Kidney (tissue), 14 donors: Measurements from ENCODE around the gene PEX19. TPM values are rescaled to one million over a fixed set of nuclear protein-coding genes. Genes with fewer than 3 reads are reported as not detected.

ENCODE experiments used
- DNase-seq, 5 donors: peaks; one replicate each; pipeline ENCODE4 v3.0.0-alpha.2; 2013 to 2020
- FAIRE-seq: peaks from 2 replicates; lab custom pipeline; 2012; peaks lifted over from hg19 to GRCh38; lab: Jason Lieb, UNC
- H3K27ac ChIP-seq, 2 donors: one replicate each; pipeline ENCODE4 v1.7.0; 2013; ENCODE audit warnings: low read depth in 2 of 2, low read length in 2 of 2, inconsistent platforms in 1 of 2
- H3K27me3 ChIP-seq: one replicate; pipeline ENCODE4 v1.7.1; 2013; ENCODE audit warnings: low read length, inconsistent platforms; ENCODE audit not compliant: control insufficient read depth, insufficient read depth
- H3K36me3 ChIP-seq, 3 donors: one replicate each; pipeline versions ENCODE4 v1.7.0 to v1.7.1; 2013; ENCODE audit warnings: low read length in 3 of 3, control low read depth in 1 of 3, inconsistent platforms in 1 of 3; ENCODE audit not compliant: insufficient read depth in 3 of 3, control insufficient read depth in 2 of 3
- H3K4me1 ChIP-seq, 3 donors: one replicate each; pipeline versions ENCODE4 v1.7.0 to v1.7.1; 2013; ENCODE audit warnings: low read length in 3 of 3, inconsistent platforms in 1 of 3, low read depth in 1 of 3; ENCODE audit not compliant: control insufficient read depth in 2 of 3, insufficient read depth in 2 of 3
- H3K4me3 ChIP-seq, 3 donors: one replicate each; pipeline versions ENCODE4 v1.7.0 to v1.8.1; 2013; ENCODE audit warnings: low read length in 3 of 3, control low read depth in 1 of 3, inconsistent platforms in 1 of 3
- H3K9ac ChIP-seq, 3 donors: one replicate each; pipeline versions ENCODE4 v1.7.0 to v1.7.1; 2013; ENCODE audit warnings: low read length in 3 of 3, control low read depth in 1 of 3, inconsistent platforms in 1 of 3
- H3K9me3 ChIP-seq, 3 donors: one replicate each; pipeline versions ENCODE4 v1.7.0 to v1.7.1; 2013; ENCODE audit warnings: low read length in 3 of 3, control low read depth in 1 of 3, inconsistent platforms in 1 of 3; ENCODE audit not compliant: control insufficient read depth in 2 of 3, insufficient read depth in 1 of 3
- intact Hi-C: fragments of 100-400 bp; cut with DNase I; formaldehyde crosslinking; loops from one replicate; pipeline ENCODE4 v1.11.1; 2022
- polyA plus RNA-seq: library from polyadenylated mRNA; stranded (reverse); fragments of 350-450 nt; fragmentation: Illumina TruSeq; extraction: RNeasy Lipid Tissue Mini Kit (QIAGEN cat#74804); gene quantifications from one replicate; pipeline ENCODE4 v1.2.3, GENCODE V29; 2014; ENCODE audit warnings: low read depth, low replicate concordance; ENCODE audit not compliant: insufficient read depth
- total RNA-seq: library from RNA; stranded (reverse); fragmentation: NEBNext Ultra II Directional; extraction: Animal tissue kit (Norgen Biotek cat#: 25700); gene quantifications from one replicate; pipeline ENCODE4 v1.2.1, GENCODE V29; 2021
- TF ChIP-seq, protein P1 (sequence below): IDR thresholded peaks from 3 replicates; pipeline ENCODE4 v1.5.1; 2012; ENCODE audit warnings: mild to moderate bottlenecking, moderate library complexity, borderline replicate concordance; ENCODE audit not compliant: insufficient read depth; ENCODE audit errors: extremely low read depth
- donor health status: control.
- donor health status: control.
- donor health status: control.
- donor health status: control.
- donor health status: control.
- donor health status: DM: yes; HTN: yes; CAD: no.
- donor health status: Normal renal cell carcinoma (clear cell type).

Gene PEX19
- total and polyA plus RNA-seq, 2 donors from 2014 or later = 49.8 to 67.9 TPM

DNA sequence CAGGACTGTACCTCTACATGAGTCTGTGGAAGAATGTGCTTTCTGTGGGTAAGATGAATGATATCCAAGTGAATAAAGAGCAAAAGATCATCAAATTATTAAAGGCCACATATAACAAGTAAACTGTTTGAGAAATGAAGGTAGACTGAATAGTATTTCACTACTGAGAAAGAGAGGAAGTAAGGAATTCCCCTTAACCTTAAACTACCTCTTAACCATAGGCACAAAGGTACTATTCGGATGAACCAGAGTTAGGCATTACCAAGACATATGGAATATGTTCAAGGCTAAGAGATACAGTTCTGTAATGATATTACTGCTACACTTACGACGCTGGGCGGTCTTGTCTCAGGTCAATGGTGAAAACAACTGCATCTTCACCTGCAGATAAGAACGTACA, 48.1 kb downstream of the PEX19 start:
- FAIRE-seq (no peak), DNase-seq (no peak)
- Histone ChIP-seq H3K27me3 (no peaks in the 10 kb centered on the region), H3K9me3 (no peaks in the 10 kb centered on the region), H3K9ac (no peak overlapping the region), H3K27ac (no peak overlapping the region), H3K4me1 (no peaks in the 10 kb centered on the region), H3K36me3 (peaks cover 14 to 48% (median 36%) of the 10 kb centered on the region in 3 donors), H3K4me3 (no peak overlapping the region)
- TF ChIP-seq, protein P1, sequence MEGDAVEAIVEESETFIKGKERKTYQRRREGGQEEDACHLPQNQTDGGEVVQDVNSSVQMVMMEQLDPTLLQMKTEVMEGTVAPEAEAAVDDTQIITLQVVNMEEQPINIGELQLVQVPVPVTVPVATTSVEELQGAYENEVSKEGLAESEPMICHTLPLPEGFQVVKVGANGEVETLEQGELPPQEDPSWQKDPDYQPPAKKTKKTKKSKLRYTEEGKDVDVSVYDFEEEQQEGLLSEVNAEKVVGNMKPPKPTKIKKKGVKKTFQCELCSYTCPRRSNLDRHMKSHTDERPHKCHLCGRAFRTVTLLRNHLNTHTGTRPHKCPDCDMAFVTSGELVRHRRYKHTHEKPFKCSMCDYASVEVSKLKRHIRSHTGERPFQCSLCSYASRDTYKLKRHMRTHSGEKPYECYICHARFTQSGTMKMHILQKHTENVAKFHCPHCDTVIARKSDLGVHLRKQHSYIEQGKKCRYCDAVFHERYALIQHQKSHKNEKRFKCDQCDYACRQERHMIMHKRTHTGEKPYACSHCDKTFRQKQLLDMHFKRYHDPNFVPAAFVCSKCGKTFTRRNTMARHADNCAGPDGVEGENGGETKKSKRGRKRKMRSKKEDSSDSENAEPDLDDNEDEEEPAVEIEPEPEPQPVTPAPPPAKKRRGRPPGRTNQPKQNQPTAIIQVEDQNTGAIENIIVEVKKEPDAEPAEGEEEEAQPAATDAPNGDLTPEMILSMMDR = no peak
- intact Hi-C loops = no loop called here

DNA sequence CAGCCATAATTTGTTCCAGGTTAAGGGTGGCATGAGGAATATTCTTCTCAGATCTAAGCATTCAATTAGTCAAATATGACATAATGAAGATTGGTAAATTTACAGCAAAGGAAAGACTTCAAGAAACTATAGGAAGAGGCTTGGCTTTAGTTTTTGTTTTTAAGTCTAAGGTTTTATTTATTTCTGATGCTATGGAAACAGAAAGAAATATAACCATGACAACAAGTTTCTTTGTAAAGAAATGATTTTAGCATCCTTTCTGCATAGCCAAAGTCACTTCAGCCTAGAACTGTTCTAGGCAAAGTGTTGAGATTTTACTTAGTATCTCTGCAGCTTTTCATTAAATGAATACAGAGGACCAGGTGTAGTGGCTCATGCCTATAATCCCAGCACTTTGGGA, 52.0 kb downstream of the PEX19 start:
- TF ChIP-seq, protein P1 = no peak
- Histone ChIP-seq H3K27ac (no peak overlapping the region), H3K9ac (no peak overlapping the region), H3K4me1 (no peaks in the 10 kb centered on the region), H3K4me3 (no peak overlapping the region), H3K27me3 (no peaks in the 10 kb centered on the region), H3K9me3 (no peaks in the 10 kb centered on the region), H3K36me3 (peaks cover 12 to 58% (median 23%) of the 10 kb centered on the region in 3 donors)
- intact Hi-C loops = no loop called here
- FAIRE-seq = no peak
- DNase-seq = no peak

DNA sequence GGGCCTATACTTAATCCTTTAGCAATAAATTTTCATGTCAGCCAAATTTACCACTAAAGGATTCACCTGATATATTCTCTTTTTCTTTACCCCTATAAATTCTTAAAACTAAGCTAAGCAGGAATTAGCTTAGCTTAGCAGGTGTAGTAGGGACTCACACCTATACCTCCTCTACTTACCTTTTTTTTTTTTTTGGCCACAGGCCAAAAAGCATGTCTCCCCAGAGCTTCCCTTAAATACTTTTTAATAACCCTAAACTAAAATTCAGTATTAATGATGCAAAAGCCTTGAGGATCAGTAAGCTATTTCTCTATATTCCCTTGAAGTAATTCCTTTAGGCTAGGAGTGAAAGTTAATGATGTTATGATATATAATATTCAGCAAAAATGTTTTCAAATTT, 56.5 kb downstream of the PEX19 start:
- no peak for FAIRE-seq
- H3K4me1 ChIP-seq = no peaks in the 10 kb centered on the region
- no peak for DNase-seq
- no peak overlapping the region for H3K27ac ChIP-seq
- TF ChIP-seq, protein P1 = no peak
- H3K4me3 ChIP-seq = no peak overlapping the region
- intact Hi-C loops = no loop called here
- H3K9ac ChIP-seq = no peak overlapping the region
- H3K9me3 ChIP-seq = no peaks in the 10 kb centered on the region
- peaks cover 22 to 77% (median 38%) of the 10 kb centered on the region in 3 donors for H3K36me3 ChIP-seq
- H3K27me3 ChIP-seq = no peaks in the 10 kb centered on the region

DNA sequence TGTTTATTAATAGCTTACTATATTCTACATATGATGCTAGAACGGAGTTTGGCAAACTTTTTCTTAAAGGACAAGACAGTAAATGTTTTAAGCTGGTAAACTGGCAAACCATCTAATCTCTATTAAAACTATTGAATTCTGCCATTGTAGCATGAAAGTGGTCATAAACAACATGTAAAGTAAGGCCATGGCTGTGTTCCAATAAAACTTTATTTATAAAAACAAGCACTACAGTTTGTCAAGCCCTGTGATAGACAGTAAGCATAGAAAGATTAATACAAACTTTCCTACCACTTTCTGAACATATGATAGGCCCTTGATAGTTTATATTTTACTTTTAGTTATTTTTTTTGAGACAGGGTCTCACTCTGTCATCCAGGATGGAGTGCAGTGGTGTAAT, 57.4 kb downstream of the PEX19 start:
- no peak for DNase-seq
- H3K9me3 ChIP-seq = no peaks in the 10 kb centered on the region
- H3K27me3 ChIP-seq = no peaks in the 10 kb centered on the region
- no peak overlapping the region for H3K4me3 ChIP-seq
- H3K36me3 ChIP-seq = peaks cover 24 to 86% (median 46%) of the 10 kb centered on the region in 3 donors
- TF ChIP-seq, protein P1 = no peak
- no peak overlapping the region for H3K9ac ChIP-seq
- no peaks in the 10 kb centered on the region for H3K4me1 ChIP-seq
- intact Hi-C loops = no loop called here
- no peak overlapping the region for H3K27ac ChIP-seq
- no peak for FAIRE-seq
